ENCODE data around the gene ZDHHC3. TPM values are rescaled to one million over a fixed set of nuclear protein-coding genes. Genes with fewer than 3 reads are reported as not detected.

The ZDHHC3 gene
- total RNA-seq, 5 donors from 2014 or later (not counting 1 experiment from before 2014, with no cell fraction given) = 38.8 to 53.9 (median 44.5) TPM

- no peak overlapping the region for H3K27ac Mint-ChIP-seq
- no peaks in the 10 kb centered on the region for H3K4me1 ChIP-seq (ENCODE audit: control insufficient read depth in 1 of 2, extremely low read depth in 1 of 2, insufficient read depth in 2 of 2, low read length in 2 of 2)
- ChIA-PET CTCF (no interaction called here), POLR2A (no interaction called here)
- peaks cover 19 to 65% of the 10 kb centered on the region in 2 donors for H3K36me3 ChIP-seq (ENCODE audit: control insufficient read depth in 2 of 2, extremely low read depth in 1 of 2, insufficient read depth in 1 of 2, low read length in 1 of 2)
- DNase-seq (no peak), ATAC-seq (replicated peaks in 1 of 4) (no peak)
- WGBS (ENCODE audit: insufficient coverage) = 96% methylated on average over 5 of the region's 7 CpGs
- no peaks in the 10 kb centered on the region for H3K4me1 Mint-ChIP-seq
- no peak overlapping the region for H3K4me3 Mint-ChIP-seq
- H3K27me3 ChIP-seq (replicated peaks in 1 of 2; ENCODE audit: control insufficient read depth in 2 of 2, extremely low read depth in 1 of 2, insufficient read depth in 2 of 2, low read length in 1 of 2) = no peaks in the 10 kb centered on the region
- H3K27ac ChIP-seq (ENCODE audit: low read length) = no peak overlapping the region
- H3K9me3 Mint-ChIP-seq = no peaks in the 10 kb centered on the region
- no peaks in the 10 kb centered on the region for H3K9me3 ChIP-seq
- H3K27me3 Mint-ChIP-seq = no peaks in the 10 kb centered on the region
- H3K4me3 ChIP-seq (ENCODE audit: control insufficient read depth in 1 of 2, extremely low read depth in 1 of 2, low read length in 1 of 2) = no peak overlapping the region
- peaks cover 52% of the 10 kb centered on the region for H3K36me3 Mint-ChIP-seq
These were observed 49.1 kb downstream of the ZDHHC3 start for GRCh38 chr3:44926921-44927320.

- CTCF ChIA-PET = no interaction called here
- POLR2A ChIA-PET = no interaction called here
These were observed 49.8 kb downstream of the ZDHHC3 start for GRCh38 chr3:44926172-44926571.

GRCh38 chr3:44924457-44925084 is 51.4 kb downstream of the ZDHHC3 start:
- peaks cover 17 to 59% of the 10 kb centered on the region in 2 donors for H3K36me3 ChIP-seq (ENCODE audit: control insufficient read depth in 2 of 2, extremely low read depth in 1 of 2, insufficient read depth in 1 of 2, low read length in 1 of 2)

More at GRCh38 chr3:44926172-44926571, 49.8 kb downstream of the ZDHHC3 start:
- Mint-ChIP-seq H3K4me3 (no peak overlapping the region), H3K9me3 (no peaks in the 10 kb centered on the region), H3K4me1 (no peaks in the 10 kb centered on the region), H3K27ac (no peak overlapping the region), H3K27me3 (no peaks in the 10 kb centered on the region), H3K36me3 (peaks cover 55% of the 10 kb centered on the region)
- 100% methylated on average over 6 of the region's 10 CpGs for WGBS (ENCODE audit: insufficient coverage)
- H3K4me1 ChIP-seq (ENCODE audit: control insufficient read depth in 1 of 2, extremely low read depth in 1 of 2, insufficient read depth in 2 of 2, low read length in 2 of 2) = no peaks in the 10 kb centered on the region
- ATAC-seq (replicated peaks in 1 of 4) = no peak
- peaks cover 21 to 65% of the 10 kb centered on the region in 2 donors for H3K36me3 ChIP-seq (ENCODE audit: control insufficient read depth in 2 of 2, extremely low read depth in 1 of 2, insufficient read depth in 1 of 2, low read length in 1 of 2)
- no peak overlapping the region for H3K27ac ChIP-seq (ENCODE audit: low read length)
- no peaks in the 10 kb centered on the region for H3K9me3 ChIP-seq
- no peak for DNase-seq
- no peaks in the 10 kb centered on the region for H3K27me3 ChIP-seq (replicated peaks in 1 of 2; ENCODE audit: control insufficient read depth in 2 of 2, extremely low read depth in 1 of 2, insufficient read depth in 2 of 2, low read length in 1 of 2)
- no peak overlapping the region for H3K4me3 ChIP-seq (ENCODE audit: control insufficient read depth in 1 of 2, extremely low read depth in 1 of 2, low read length in 1 of 2)

GRCh38 chr3:44923632-44924456 is 52.1 kb downstream of the ZDHHC3 start:
- 95% methylated on average over 2 of the region's 3 CpGs for WGBS (ENCODE audit: insufficient coverage)
- Mint-ChIP-seq H3K36me3 (peaks cover 53% of the 10 kb centered on the region), H3K4me3 (no peak overlapping the region), H3K9me3 (no peaks in the 10 kb centered on the region), H3K4me1 (no peaks in the 10 kb centered on the region), H3K27ac (no peak overlapping the region), H3K27me3 (no peaks in the 10 kb centered on the region)
- H3K36me3 ChIP-seq (ENCODE audit: control insufficient read depth in 2 of 2, extremely low read depth in 1 of 2, insufficient read depth in 1 of 2, low read length in 1 of 2) = peaks cover 13 to 54% of the 10 kb centered on the region in 2 donors
- H3K4me1 ChIP-seq (ENCODE audit: control insufficient read depth in 1 of 2, extremely low read depth in 1 of 2, insufficient read depth in 2 of 2, low read length in 2 of 2) = no peaks in the 10 kb centered on the region
- no peak overlapping the region for H3K4me3 ChIP-seq (ENCODE audit: control insufficient read depth in 1 of 2, extremely low read depth in 1 of 2, low read length in 1 of 2)
- no peak for DNase-seq
- no peaks in the 10 kb centered on the region for H3K27me3 ChIP-seq (replicated peaks in 1 of 2; ENCODE audit: control insufficient read depth in 2 of 2, extremely low read depth in 1 of 2, insufficient read depth in 2 of 2, low read length in 1 of 2)
- H3K27ac ChIP-seq (ENCODE audit: low read length) = no peak overlapping the region
- ATAC-seq (replicated peaks in 1 of 4) = no peak
- CTCF ChIA-PET = no interaction called here
- H3K9me3 ChIP-seq = no peaks in the 10 kb centered on the region
- POLR2A ChIA-PET = no interaction called here

More at GRCh38 chr3:44924457-44925084, 51.4 kb downstream of the ZDHHC3 start:
- no peak overlapping the region for H3K4me3 ChIP-seq (ENCODE audit: control insufficient read depth in 1 of 2, extremely low read depth in 1 of 2, low read length in 1 of 2)
- CTCF ChIA-PET = no interaction called here
- peak overlapping the region in 1 of 2 donors; percentile 5 for H3K27ac Mint-ChIP-seq
- DNase-seq (no peak), ATAC-seq (replicated peaks in 1 of 4) (no peak)
- 100% methylated on average over 3 of the region's 5 CpGs for WGBS (ENCODE audit: insufficient coverage)
- H3K4me1 ChIP-seq (ENCODE audit: control insufficient read depth in 1 of 2, extremely low read depth in 1 of 2, insufficient read depth in 2 of 2, low read length in 2 of 2) = no peaks in the 10 kb centered on the region
- no peaks in the 10 kb centered on the region for H3K27me3 Mint-ChIP-seq
- no peaks in the 10 kb centered on the region for H3K9me3 Mint-ChIP-seq
- no peaks in the 10 kb centered on the region for H3K9me3 ChIP-seq
- H3K36me3 Mint-ChIP-seq = peaks cover 57% of the 10 kb centered on the region
- H3K27ac ChIP-seq (ENCODE audit: low read length) = no peak overlapping the region
- H3K27me3 ChIP-seq (replicated peaks in 1 of 2; ENCODE audit: control insufficient read depth in 2 of 2, extremely low read depth in 1 of 2, insufficient read depth in 2 of 2, low read length in 1 of 2) = no peaks in the 10 kb centered on the region
- H3K4me1 Mint-ChIP-seq = no peaks in the 10 kb centered on the region
- no peak overlapping the region for H3K4me3 Mint-ChIP-seq
- POLR2A ChIA-PET = no interaction called here

GRCh38 chr3:44920081-44920480 is 55.9 kb downstream of the ZDHHC3 start:
- H3K27me3 ChIP-seq (replicated peaks in 1 of 2; ENCODE audit: control insufficient read depth in 2 of 2, extremely low read depth in 1 of 2, insufficient read depth in 2 of 2, low read length in 1 of 2) = no peaks in the 10 kb centered on the region

GRCh38 chr3:44918581-44918980 is 57.4 kb downstream of the ZDHHC3 start:
- Mint-ChIP-seq H3K27ac (no peak overlapping the region), H3K4me1 (no peaks in the 10 kb centered on the region), H3K36me3 (peaks cover 31% of the 10 kb centered on the region), H3K9me3 (no peaks in the 10 kb centered on the region), H3K4me3 (no peak overlapping the region), H3K27me3 (no peaks in the 10 kb centered on the region)
- no peaks in the 10 kb centered on the region for H3K4me1 ChIP-seq (ENCODE audit: control insufficient read depth in 1 of 2, extremely low read depth in 1 of 2, insufficient read depth in 2 of 2, low read length in 2 of 2)
- POLR2A ChIA-PET = no interaction called here
- 93% methylated on average over 5 of the region's 6 CpGs for WGBS (ENCODE audit: insufficient coverage)
- no peaks in the 10 kb centered on the region for H3K9me3 ChIP-seq
- no peak overlapping the region for H3K4me3 ChIP-seq (ENCODE audit: control insufficient read depth in 1 of 2, extremely low read depth in 1 of 2, low read length in 1 of 2)
- CTCF ChIA-PET = no interaction called here
- H3K36me3 ChIP-seq (ENCODE audit: control insufficient read depth in 2 of 2, extremely low read depth in 1 of 2, insufficient read depth in 1 of 2, low read length in 1 of 2) = peaks cover 7 to 23% of the 10 kb centered on the region in 2 donors
- no peaks in the 10 kb centered on the region for H3K27me3 ChIP-seq (replicated peaks in 1 of 2; ENCODE audit: control insufficient read depth in 2 of 2, extremely low read depth in 1 of 2, insufficient read depth in 2 of 2, low read length in 1 of 2)
- ATAC-seq (replicated peaks in 1 of 4) = no peak
- no peak for DNase-seq
- no peak overlapping the region for H3K27ac ChIP-seq (ENCODE audit: low read length)

More at GRCh38 chr3:44920081-44920480, 55.9 kb downstream of the ZDHHC3 start:
- Histone ChIP-seq H3K4me1 (ENCODE audit: control insufficient read depth in 1 of 2, extremely low read depth in 1 of 2, insufficient read depth in 2 of 2, low read length in 2 of 2) (no peaks in the 10 kb centered on the region), H3K27ac (ENCODE audit: low read length) (no peak overlapping the region), H3K9me3 (no peaks in the 10 kb centered on the region), H3K4me3 (ENCODE audit: control insufficient read depth in 1 of 2, extremely low read depth in 1 of 2, low read length in 1 of 2) (no peak overlapping the region), H3K36me3 (ENCODE audit: control insufficient read depth in 2 of 2, extremely low read depth in 1 of 2, insufficient read depth in 1 of 2, low read length in 1 of 2) (peaks cover 7 to 29% of the 10 kb centered on the region in 2 donors)
- no CpG with 5 or more reads among the region's 3 CpGs for WGBS (ENCODE audit: insufficient coverage)
- Mint-ChIP-seq H3K9me3 (no peaks in the 10 kb centered on the region), H3K4me3 (no peak overlapping the region), H3K27me3 (no peaks in the 10 kb centered on the region), H3K4me1 (no peaks in the 10 kb centered on the region), H3K27ac (no peak overlapping the region), H3K36me3 (peaks cover 31% of the 10 kb centered on the region)
- DNase-seq (no peak), ATAC-seq (replicated peaks in 1 of 4) (no peak)
- ChIA-PET CTCF (interaction anchor here in 1 of 2 donors (1.2 kb wide), 1 partner anchor 387 kb away, joined by 4 read pairs; no protein-coding TSS in a partner anchor), POLR2A (no interaction called here)

Data from T-cell (primary cell).